K562 (cell line): ENCODE data around the gene OSCP1. TPM values are rescaled to one million over a fixed set of nuclear protein-coding genes. Genes with fewer than 3 reads are reported as not detected.

Experiments used
- ATAC-seq: fragments of 200-7000 bp; cut with Tn5 transposase; 3 replicates; pipeline ENCODE4 v1.9.1; 2020; ENCODE audit warnings: moderate library complexity
- BruUV-seq: library from RNA; stranded (reverse); fragments of 400-500 nt; replicated peaks from 2 replicates; lab custom pipeline; 2021; lab: Mats Ljungman, UMichigan
- CTCF ChIA-PET: fragments of 300-600 bp; formaldehyde crosslinking; extraction: SDS; loops from one replicate; lab custom pipeline; 2021; ENCODE audit warnings: low intra/inter-chr PET ratio; lab: Yijun Ruan, JAX
- POLR2A ChIA-PET: fragments of 300-600, 350-650 bp; sonication (Branson Sonifier 250); formaldehyde crosslinking; extraction: SDS; loops from one replicate; lab custom pipeline; 2021; ENCODE audit warnings: antibody characterized with exemption, inconsistent platforms; lab: Yijun Ruan, JAX
- DNase-seq, 4 experiments: peaks; one replicate each; pipeline versions ENCODE4 v3.0.0 to v3.0.0-alpha.2; 2011 to 2018; ENCODE audit warnings: low spot score in 3 of 4, mixed read lengths in 3 of 4; ENCODE audit errors: extremely low read depth in 1 of 4
- FAIRE-seq: peaks from 2 replicates; lab custom pipeline; 2011; peaks lifted over from hg19 to GRCh38; lab: Jason Lieb, UNC
- H2AFZ ChIP-seq: 2 replicates; pipeline ENCODE4 v1.6.0; 2011; ENCODE audit warnings: low read depth, low read length, control low read depth, inconsistent platforms
- H3K27ac ChIP-seq: fragments of 200-600 bp; 3 replicates; pipeline ENCODE4 v1.8.0; 2011; ENCODE audit warnings: low read depth, mild to moderate bottlenecking, control low read depth, inconsistent platforms, low read length, moderate library complexity, mixed read lengths; ENCODE audit errors: extremely low read depth
- H3K27me3 ChIP-seq, 2 experiments: fragments of 300-600 bp in 1 of 2; 2 replicates in 1 of 2; 3 replicates in 1 of 2; pipeline versions ENCODE4 v1.6.0 to v1.8.0; 2011; ENCODE audit warnings: inconsistent platforms in 2 of 2, low read length in 2 of 2, mild to moderate bottlenecking in 1 of 2, mixed read lengths in 1 of 2, moderate library complexity in 1 of 2; ENCODE audit not compliant: control insufficient read depth in 2 of 2, insufficient read depth in 2 of 2
- H3K36me3 ChIP-seq: fragments of 300-600 bp; 3 replicates; pipeline ENCODE4 v1.8.0; 2011; ENCODE audit warnings: mild to moderate bottlenecking, low read length, inconsistent platforms; ENCODE audit not compliant: control insufficient read depth, insufficient read depth
- H3K4me1 ChIP-seq, 2 experiments: fragments of 200-600 bp in 1 of 2; replicated peaks in 1 of 2; 2 replicates in 1 of 2; 3 replicates in 1 of 2; pipeline versions ENCODE4 v1.5.1 to v1.8.0; 2011; ENCODE audit warnings: inconsistent platforms in 2 of 2, low read length in 2 of 2, mild to moderate bottlenecking in 1 of 2, mixed read lengths in 1 of 2, moderate library complexity in 1 of 2; ENCODE audit not compliant: control insufficient read depth in 2 of 2, insufficient read depth in 2 of 2
- H3K4me2 ChIP-seq: 2 replicates; pipeline ENCODE4 v1.6.1; 2011; ENCODE audit warnings: low read length, control low read depth, inconsistent platforms, mixed read lengths; ENCODE audit not compliant: insufficient read depth
- H3K4me3 ChIP-seq: fragments of 200-600 bp; sonication (generic), shearing (Covaris generic); 2 replicates; pipeline ENCODE4 v1.5.1; 2016; ENCODE audit warnings: control low read depth, inconsistent platforms
- H3K79me2 ChIP-seq: fragments of 200-600 bp; 3 replicates; pipeline ENCODE4 v1.8.0; 2011; ENCODE audit warnings: low read length, inconsistent platforms; ENCODE audit not compliant: control insufficient read depth, insufficient read depth
- H3K9ac ChIP-seq, 2 experiments: 2 replicates each; pipeline versions ENCODE4 v1.6.0 to v1.6.1; 2011; ENCODE audit warnings: low read depth in 2 of 2, low read length in 2 of 2, control low read depth in 1 of 2, inconsistent platforms in 1 of 2, mild to moderate bottlenecking in 1 of 2, mixed read lengths in 1 of 2; ENCODE audit not compliant: insufficient read depth in 1 of 2
- H3K9me1 ChIP-seq: one replicate; pipeline ENCODE4 v1.6.0; 2011; ENCODE audit warnings: inconsistent platforms, mild to moderate bottlenecking, low read length, moderate library complexity; ENCODE audit not compliant: control insufficient read depth, insufficient read depth
- H3K9me3 ChIP-seq: replicated peaks from 2 replicates; pipeline ENCODE4 v1.5.1; 2011; ENCODE audit warnings: low read depth, low read length, inconsistent platforms; ENCODE audit not compliant: control insufficient read depth, insufficient read depth
- H4K20me1 ChIP-seq: replicated peaks from 2 replicates; pipeline ENCODE4 v1.6.1; 2011; ENCODE audit warnings: low read length, inconsistent platforms, mixed read lengths; ENCODE audit not compliant: control insufficient read depth, insufficient read depth
- CCAR2 ChIP-seq: fragments of 200-400 bp; formaldehyde crosslinking; IDR thresholded peaks from 2 replicates; pipeline ENCODE4 v1.6.1; 2017; ENCODE audit warnings: mild to moderate bottlenecking, low read depth, low read length
- WGBS: fragments of 100-300 bp; shearing (Covaris generic); methylation state at CpG from one replicate; pipeline ENCODE4 v1.1.6; 2016; ENCODE audit warnings: low coverage, mixed read lengths; ENCODE audit not compliant: insufficient coverage; ENCODE audit errors: missing lambda C conversion rate; 5-methylcytosine and 5-hydroxymethylcytosine counted together
- in situ Hi-C: fragments of 300-500 bp; cut with MboI; formaldehyde crosslinking; loops from 4 replicates; pipeline ENCODE4 v1.15.0; 2018; ENCODE audit warnings: inconsistent platforms, mixed read lengths
- intact Hi-C: fragments of 100-400 bp; cut with micrococcal nuclease; formaldehyde crosslinking; loops from 2 replicates; pipeline ENCODE4 v1.14.2; 2022
- polyA plus RNA-seq, 8 experiments: library from polyadenylated mRNA; depleted of rRNA in 4 of 8; stranded (reverse) in 5 of 8; unstranded in 3 of 8; fragments of >200 nt; fragmentation: Nextera tagmentation in 2 of 8; fragmentation: Illumina TruSeq in 1 of 8; extraction: Ambion mirVana in 2 of 8; extraction: Trizol in 1 of 8; gene quantifications; 2 replicates each; pipeline versions ENCODE4 v1.2.1 to v1.2.3, GENCODE V29; 2011 to 2014; ENCODE audit warnings: inconsistent platforms in 1 of 8, missing spikeins in 1 of 8
- total RNA-seq, 7 experiments: library from RNA; depleted of rRNA in 6 of 7; stranded (reverse); fragments of >200 nt in 6 of 7; fragmentation: Illumina TruSeq in 2 of 7; extraction: Trizol in 2 of 7; gene quantifications; 2 replicates each; pipeline versions ENCODE4 v1.2.1 to v1.2.3, GENCODE V29; 2011 to 2021; ENCODE audit warnings: low replicate concordance in 1 of 7
- TF ChIP-seq, protein P1 (sequence below): sonication (generic); formaldehyde crosslinking; IDR thresholded peaks from 2 replicates; pipeline ENCODE4 v1.8.1; 2023; ENCODE audit warnings: mild to moderate bottlenecking, missing genetic modification reagents
- TF ChIP-seq, protein P2 (sequence below): sonication (generic); formaldehyde crosslinking; IDR thresholded peaks from 2 replicates; pipeline ENCODE4 v1.8.0; 2022; ENCODE audit warnings: mild to moderate bottlenecking, low read depth, missing genetic modification reagents

The OSCP1 gene
- total and polyA plus RNA-seq, 9 of the 15 experiments (the other 6 are each of a cell fraction or from before 2014, with no cell fraction given), result 0.15 to 0.40 (median 0.33) TPM; not detected in 5

DNA sequence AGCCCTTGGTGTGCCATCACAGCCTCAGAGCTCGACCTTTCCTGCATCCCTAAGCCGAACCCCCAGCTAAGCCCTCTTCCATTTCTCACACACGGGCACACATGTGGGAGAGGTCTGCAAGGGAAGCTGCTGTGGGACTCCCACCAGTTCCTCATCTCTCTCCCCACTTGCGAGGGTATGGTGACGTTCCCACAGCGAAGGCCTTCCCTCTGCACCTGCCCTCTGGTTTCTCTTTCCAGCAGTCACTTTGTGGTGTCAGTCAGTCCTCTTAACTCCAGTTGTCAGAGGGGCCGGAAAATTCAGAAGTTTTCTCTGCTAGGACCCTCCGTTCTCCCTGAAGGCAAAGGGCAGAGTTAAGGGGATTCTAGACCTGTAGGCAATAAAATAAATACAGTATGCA is 59.0 kb downstream of the OSCP1 start:
- no peak overlapping the region for H3K4me3 ChIP-seq
- H4K20me1 ChIP-seq, result no peaks in the 10 kb centered on the region
- peaks cover 5% of the 10 kb centered on the region for H3K9me1 ChIP-seq
- ChIA-PET POLR2A (interaction anchor here (0.7 to 1.8 kb wide), 4 partner anchors 11 to 231 kb away, joined by 3 to 4 read pairs (median 3); no protein-coding TSS in a partner anchor), CTCF (no interaction called here)
- peak overlapping the region in 1 of 2 experiments; percentile 32; a peak in 1 of 4 replicates for H3K9ac ChIP-seq
- H3K4me1 ChIP-seq, result peaks cover 18 to 19% of the 10 kb centered on the region in 2 experiments
- DNase-seq, result no peak
- no peak for TF ChIP-seq CCAR2
- TF ChIP-seq, protein P1, sequence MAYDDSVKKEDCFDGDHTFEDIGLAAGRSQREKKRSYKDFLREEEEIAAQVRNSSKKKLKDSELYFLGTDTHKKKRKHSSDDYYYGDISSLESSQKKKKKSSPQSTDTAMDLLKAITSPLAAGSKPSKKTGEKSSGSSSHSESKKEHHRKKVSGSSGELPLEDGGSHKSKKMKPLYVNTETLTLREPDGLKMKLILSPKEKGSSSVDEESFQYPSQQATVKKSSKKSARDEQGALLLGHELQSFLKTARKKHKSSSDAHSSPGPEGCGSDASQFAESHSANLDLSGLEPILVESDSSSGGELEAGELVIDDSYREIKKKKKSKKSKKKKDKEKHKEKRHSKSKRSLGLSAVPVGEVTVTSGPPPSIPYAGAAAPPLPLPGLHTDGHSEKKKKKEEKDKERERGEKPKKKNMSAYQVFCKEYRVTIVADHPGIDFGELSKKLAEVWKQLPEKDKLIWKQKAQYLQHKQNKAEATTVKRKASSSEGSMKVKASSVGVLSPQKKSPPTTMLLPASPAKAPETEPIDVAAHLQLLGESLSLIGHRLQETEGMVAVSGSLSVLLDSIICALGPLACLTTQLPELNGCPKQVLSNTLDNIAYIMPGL (CRISPR knock-in tag), result 0 out of 2 replicates have a peak, but pooled peaks have one; percentile 47
- TF ChIP-seq, protein P2, sequence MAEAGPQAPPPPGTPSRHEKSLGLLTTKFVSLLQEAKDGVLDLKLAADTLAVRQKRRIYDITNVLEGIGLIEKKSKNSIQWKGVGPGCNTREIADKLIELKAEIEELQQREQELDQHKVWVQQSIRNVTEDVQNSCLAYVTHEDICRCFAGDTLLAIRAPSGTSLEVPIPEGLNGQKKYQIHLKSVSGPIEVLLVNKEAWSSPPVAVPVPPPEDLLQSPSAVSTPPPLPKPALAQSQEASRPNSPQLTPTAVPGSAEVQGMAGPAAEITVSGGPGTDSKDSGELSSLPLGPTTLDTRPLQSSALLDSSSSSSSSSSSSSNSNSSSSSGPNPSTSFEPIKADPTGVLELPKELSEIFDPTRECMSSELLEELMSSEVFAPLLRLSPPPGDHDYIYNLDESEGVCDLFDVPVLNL (CRISPR knock-in tag), result no peak
- H3K27ac ChIP-seq, result no peak overlapping the region
- no peak overlapping the region for H3K4me2 ChIP-seq
- 89% methylated on average over 8 of the region's 8 CpGs for WGBS
- H3K9me3 ChIP-seq, result no peaks in the 10 kb centered on the region
- BruUV-seq, result no TSS peak
- no peak overlapping the region for H2AFZ ChIP-seq
- in situ Hi-C loops (no loop called here), intact Hi-C loops (no loop called here)
- H3K27me3 ChIP-seq, result no peaks in the 10 kb centered on the region
- H3K79me2 ChIP-seq, result peaks cover 20% of the 10 kb centered on the region; the same call in 2 of the 3 replicates
- FAIRE-seq, result no peak
- H3K36me3 ChIP-seq, result peaks cover 62% of the 10 kb centered on the region
- ATAC-seq, result no peak
